HG03520 (cell line): ENCODE measurements around the gene KLHDC10.
"Not testable (repeated sequence)": the region's sequence is repeated elsewhere in the genome, so short reads cannot be mapped to it uniquely, and the experiment has no call there.

ENCODE experiments used
- ATAC-seq: cut with Tn5 transposase; IDR thresholded peaks from one replicate; pipeline ENCODE4 v1.9.1; 2021; ENCODE audit warnings: mild to moderate bottlenecking, moderate library complexity; ENCODE audit not compliant: unreplicated experiment

The KLHDC10 gene

DNA sequence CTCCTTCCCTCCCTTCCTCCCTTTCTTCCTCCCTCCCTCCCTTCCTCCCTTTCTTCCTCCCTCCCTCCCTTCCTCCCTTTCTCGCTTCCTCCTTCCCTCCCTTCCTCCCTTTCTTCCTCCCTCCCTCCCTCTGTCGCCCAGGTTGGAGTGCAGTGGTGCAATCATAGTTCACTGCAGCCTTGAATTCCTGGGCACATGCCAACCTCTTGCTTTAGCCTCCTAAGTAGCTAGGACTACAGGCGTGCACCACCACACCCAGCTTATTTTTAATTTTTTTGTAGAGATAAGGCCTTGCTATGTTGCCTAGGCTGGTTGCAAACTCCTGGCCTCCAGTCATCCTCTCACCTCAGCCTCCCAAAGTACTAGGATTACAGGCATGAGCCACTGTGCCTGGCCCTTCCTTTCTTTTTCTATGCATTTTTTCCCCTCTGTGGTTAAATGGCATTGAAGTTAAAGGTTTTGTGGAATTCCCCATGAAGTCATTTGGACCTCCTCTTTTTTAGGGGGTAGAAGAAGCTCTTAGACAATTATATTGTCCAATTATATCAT lies 9.6 kb downstream of the KLHDC10 start:
- ATAC-seq: no peak

DNA sequence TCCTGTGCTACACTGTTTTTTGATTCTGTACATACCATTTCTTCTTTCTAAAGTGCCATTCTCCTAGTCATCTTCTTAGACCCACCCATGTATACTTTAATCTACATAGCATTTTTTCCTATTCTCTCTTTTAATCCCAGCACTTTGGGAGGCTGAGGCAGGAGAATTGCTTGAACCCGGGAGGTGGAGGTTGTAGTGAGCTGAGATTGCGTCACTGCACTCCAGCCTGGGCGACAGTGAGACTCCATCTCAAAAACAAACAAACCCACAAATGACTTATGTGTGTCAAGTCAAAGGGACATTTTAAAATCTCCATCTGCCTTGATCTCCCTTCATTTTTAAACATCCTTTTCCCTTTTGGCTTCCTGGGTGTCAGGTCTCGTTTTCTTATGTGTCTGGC lies 13.2 kb downstream of the KLHDC10 start:
- not testable (repeated sequence) for ATAC-seq

DNA sequence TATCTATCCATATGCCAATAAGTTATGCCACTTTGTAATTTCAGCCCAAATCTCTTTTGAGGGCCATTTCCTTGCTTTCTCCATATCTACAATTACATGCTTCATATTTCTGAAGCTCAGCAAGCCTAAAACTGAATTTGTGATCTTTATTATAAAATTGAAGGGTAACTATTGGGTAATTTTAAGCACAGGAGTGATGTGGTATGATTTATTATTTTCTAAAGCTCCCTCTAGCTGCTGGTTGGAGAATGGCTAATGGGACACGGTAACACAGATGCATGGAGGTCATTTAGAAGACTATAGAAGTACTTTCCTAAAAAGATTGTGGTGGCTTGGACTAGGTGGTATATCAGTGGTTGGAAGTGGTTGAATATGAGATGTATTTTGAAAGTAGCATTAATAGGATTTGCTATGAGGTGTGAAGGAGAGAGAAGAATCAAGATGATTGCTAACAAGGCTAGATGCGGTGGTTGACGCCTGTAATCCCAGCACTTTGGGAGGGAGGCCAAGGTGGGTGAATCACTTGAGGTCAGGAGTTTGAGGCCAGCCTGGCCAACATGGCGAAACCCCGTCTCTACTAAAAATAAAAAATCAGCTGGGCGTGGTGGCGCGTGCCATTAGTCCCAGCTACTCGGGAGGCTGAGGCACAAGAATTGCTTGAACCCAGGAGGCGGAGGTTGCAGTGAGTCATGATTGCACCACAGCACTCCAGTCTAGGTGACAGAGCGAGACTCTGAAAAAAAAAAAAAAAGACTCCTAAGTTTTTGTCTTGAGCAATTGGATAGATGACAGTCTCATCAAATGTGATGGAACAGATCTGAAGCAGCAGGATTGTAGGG lies 13.9 kb downstream of the KLHDC10 start:
- no peak for ATAC-seq

DNA sequence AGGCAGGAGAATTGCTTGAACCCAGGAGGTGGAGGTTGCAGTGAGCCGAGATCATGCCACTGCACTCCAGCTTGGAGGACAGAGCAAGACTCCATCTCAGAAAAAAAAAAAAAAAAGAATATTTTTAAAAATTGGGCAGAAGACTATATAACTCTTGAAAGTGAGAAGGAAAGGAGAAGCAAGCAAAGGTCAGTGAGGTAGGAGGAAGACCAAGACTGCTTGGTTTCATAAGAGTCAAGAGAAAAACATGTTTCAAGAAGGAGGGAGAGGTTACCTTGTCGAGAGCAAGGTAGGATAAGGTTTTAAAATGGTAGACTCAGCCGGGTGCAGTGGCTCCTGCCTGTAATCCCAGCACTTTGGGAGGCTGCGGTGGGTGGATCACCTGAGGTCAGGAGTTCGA lies 14.9 kb downstream of the KLHDC10 start:
- ATAC-seq: not testable (repeated sequence)

DNA sequence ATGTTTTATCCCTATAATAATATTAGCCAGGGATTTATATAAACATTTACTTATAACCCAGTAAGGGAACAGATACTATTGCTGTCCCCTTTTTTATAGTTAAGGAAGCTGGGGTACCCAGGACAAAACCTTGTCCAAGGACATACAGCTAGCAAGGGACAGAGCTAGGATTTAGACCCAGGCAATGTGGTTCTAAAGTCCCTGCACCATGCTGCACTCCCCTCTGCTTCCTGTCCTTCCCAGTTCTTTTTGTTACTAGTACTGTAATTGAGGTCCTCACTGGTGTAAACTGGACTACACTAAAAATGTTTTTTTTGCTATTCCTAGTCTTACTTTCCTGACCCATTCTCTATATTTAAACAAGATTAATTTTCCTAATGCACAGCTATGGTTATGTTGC lies 16.6 kb downstream of the KLHDC10 start:
- ATAC-seq: no peak

DNA sequence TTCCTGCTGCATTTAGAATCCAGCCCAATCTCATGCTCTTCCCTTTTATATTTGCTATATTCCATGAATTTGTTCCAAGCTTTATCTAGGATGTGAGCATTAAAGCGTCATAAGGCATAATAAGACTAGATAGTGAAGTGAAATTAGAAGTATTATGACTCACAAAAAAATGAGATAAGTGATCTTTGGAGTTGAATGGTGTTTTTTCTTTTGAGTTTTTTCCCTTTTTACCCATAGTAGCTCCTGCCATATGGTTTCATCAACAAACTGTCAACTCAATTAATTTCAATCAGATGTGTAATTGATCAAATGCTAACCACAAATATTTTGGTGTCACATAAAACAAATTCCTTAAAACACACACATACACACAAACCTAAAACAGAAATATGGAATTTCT lies 17.0 kb downstream of the KLHDC10 start:
- no peak for ATAC-seq

DNA sequence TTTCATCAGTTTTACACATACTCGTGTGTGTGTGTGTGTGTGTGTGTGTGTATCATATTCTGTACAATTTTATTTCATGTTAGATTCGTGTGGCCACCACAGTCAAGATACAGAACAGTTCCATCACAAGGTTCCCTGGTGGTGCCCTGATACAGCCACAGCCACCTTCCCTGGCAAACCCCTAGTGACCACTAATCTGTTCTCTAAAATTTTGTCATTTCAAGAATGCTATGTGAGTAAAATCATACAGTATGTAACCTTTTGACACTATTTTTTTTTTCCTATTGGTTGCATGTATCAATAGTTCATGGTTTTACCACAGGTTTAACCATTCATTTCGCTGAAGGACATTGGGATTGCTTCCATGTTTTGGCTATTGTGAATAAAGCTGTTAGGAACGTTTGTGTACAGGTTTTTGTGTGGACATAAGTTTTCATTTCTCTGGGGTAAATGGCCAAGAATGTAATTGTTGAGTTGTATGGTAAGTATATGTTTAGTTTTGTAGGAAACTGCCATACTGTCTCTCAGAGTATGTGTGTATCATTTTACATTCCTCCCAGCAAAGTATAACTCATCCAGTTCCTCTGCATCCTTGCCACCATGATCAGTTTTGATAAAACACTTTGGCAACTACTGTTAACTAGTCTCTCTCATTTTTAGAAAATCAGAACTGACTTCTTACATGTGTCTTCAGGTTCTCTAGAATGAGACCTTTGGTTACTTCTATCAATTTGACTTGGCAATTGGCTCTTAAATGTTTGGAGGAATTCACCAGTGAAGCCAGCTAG lies 20.6 kb downstream of the KLHDC10 start:
- ATAC-seq: peak; percentile 60

DNA sequence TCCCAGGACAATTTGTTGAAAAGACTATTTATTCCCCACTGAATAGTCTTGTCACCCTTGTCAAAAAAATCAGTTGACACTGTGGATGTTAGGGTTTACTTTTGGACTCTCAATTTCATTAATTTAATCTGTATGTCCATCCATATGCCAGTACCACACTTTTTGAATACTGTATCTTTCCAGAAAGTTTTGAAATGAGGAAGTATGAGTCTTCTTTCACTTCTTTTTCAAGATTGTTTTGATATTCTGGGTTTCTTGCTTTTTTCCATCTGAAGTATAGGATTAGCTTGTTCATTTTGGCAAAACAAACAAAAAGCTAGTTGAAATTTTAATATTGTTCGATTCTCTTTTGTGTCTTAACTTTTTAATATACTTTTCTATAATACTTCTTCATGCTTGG lies 21.7 kb downstream of the KLHDC10 start:
- no peak for ATAC-seq

DNA sequence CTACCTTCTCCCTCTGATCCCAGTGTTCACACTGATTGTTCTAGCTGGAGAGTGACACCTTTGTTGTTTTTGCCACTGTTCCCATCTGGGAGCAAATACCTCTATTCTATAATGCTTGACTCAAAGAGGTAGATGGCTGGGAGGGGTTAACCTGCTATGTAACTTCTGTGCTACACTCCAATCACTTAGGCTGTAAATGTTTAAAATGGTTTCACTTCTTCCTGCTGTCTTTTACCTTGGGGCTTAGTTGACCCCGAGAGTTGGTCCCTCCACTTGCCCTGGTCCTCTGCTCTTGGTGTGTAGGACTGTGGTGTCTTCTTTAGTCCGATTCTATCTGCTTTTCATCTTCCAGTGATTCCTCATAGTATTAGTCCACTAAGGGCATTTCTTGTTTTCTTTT lies 22.3 kb downstream of the KLHDC10 start:
- ATAC-seq: no peak

DNA sequence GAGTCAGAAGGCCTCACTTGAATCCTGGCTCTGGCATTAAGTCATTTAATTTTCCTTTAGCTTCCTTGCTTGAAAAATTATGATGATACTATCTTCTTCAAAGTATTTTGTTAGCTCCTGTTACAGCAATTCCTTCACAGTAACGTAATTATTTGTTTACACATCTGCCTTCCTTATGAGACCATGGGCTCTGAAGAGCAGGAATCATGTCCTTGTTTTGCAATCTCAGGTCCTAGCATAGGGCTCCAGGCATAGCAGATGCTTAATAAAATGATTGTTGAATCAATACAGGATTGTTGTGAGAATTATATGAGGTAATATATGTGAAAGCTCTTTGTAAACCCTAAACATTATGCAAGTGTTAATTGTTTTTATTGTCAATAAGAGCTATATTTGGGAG lies 25.5 kb downstream of the KLHDC10 start:
- ATAC-seq: no peak

DNA sequence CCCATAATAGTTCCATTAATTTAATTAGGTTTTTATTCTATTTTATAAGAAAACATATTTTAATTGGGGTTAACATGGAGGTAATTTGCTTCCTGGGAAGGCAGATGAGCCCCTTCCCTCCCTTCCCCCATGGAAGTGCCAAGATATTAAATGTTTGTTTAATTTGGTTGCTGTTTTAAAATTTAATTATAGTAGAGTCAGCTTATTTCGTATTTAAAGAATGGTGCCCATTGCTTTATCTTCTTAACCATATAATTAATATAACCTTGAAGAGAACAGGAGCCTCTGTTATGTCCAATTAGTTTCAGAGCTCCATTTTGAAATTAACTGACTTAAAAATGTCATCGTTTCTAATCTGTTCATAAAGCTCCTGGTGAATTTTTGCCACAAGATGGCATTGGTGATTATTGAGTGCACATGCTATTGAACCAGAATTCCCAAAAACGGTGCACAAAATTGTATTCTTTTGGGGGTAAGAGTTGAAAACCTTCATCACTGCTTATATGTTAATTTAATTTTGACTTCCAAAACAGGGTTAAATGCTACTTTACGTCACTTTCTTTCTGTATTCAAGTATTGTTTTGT lies 26.0 kb downstream of the KLHDC10 start:
- no peak for ATAC-seq

DNA sequence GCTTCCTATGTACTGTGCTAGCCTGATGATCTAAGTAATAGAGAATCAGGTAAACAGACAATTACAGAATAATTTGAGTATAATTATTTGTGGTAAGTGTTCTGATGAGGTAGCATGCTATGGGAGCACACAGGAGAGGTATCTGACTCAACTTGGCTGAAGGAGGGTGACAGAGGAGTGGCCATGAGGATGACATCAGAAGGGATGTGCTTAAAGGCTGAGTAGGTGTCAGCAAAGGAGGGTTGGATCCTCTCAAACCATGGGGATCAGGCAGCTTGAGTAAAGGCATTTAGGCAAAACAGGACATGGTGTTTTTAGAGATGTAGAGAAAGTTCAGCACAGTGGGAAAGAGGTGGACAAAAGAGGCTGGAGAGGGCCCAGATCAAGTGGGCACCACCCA lies 29.0 kb downstream of the KLHDC10 start:
- no peak for ATAC-seq

DNA sequence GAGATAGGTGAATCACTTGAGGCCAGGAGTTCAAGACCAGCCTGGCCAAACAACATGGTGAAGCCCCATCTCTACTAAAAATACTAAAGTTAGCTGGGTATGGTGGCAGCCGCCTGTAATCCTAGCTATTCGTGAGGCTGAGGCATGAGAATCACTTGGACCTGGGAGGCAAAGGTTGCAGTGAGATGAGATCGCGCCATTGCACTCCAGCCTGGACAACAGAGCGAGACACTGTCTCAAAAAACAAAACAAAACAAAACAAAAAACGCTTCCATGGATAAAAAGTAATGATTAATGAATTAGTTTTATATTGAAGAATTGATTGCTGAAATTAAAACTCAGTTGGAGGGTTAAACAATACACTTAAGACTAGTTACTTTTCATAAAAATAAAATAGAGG lies 32.3 kb downstream of the KLHDC10 start:
- no peak for ATAC-seq

DNA sequence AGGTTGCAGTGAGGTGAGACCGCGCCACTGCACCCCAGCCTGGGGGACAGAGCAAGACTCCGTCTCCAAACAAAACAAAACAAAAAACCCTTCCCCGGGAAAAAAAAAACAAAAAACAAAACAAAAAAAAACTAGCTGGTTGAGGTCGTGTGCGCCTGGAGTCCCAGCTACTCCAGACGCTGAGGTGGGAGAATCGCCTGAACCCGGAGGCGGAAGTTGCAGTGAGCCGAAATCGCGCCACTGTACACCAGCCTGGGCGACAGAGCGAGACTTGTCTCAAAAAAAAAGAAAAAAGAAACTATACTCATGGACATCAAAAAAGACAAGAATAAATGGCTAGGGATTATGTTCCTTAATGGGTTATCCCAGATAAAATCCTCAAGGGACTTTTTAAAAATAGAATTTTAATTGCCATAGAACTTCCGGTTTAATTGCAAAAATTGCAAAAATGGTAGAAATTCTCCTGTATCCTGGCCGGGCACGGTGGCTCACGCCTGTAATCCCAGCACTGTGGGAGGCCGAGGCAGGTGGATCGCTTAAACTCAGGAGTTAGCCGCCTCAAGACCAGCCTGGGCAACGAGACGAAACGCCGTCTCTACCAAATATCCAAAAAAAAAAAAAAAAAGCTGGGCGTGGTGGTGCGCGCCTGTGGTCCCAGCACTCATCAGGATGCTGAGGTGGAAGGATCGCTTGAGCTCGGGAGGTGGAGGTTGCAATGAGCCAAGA lies 37.8 kb downstream of the KLHDC10 start:
- no peak for ATAC-seq

DNA sequence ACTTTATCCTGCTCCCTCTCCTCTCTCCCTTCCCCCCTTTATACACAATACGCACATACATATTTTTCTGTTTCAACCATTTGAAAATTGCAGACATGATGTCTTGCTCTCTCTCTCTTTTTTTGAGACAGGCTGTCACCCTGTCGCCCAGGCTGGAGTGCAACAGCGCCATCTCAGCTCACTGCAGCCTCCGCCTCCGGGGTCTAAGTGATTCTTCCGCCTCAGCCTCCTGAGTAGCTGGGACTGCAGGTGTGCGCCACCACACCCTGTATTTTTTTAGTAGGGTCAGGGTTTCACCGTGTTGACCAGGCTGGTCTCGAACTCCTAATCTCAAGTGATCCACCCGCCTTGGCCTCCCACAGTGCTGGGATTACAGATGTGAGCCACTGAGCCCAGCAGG lies 38.5 kb downstream of the KLHDC10 start:
- ATAC-seq: no peak

DNA sequence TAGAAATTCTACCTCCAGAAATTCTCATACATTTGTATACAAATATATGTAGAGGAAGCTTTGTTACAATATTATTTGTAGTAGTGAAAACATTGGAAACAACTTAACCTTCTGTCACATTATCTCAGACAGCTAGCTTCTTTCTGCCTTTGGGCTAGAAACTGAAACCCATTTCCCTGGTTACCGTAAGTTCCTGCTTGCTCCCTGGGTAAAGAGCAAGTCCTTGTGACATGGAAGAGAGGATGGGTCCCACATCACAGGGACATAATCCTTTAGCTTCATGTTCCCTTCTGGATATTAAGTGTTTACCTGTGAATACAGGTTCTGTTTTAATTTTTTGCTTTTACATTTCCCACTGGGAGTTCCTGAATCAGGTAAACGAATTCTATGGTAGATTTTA lies 41.8 kb downstream of the KLHDC10 start:
- ATAC-seq: no peak

DNA sequence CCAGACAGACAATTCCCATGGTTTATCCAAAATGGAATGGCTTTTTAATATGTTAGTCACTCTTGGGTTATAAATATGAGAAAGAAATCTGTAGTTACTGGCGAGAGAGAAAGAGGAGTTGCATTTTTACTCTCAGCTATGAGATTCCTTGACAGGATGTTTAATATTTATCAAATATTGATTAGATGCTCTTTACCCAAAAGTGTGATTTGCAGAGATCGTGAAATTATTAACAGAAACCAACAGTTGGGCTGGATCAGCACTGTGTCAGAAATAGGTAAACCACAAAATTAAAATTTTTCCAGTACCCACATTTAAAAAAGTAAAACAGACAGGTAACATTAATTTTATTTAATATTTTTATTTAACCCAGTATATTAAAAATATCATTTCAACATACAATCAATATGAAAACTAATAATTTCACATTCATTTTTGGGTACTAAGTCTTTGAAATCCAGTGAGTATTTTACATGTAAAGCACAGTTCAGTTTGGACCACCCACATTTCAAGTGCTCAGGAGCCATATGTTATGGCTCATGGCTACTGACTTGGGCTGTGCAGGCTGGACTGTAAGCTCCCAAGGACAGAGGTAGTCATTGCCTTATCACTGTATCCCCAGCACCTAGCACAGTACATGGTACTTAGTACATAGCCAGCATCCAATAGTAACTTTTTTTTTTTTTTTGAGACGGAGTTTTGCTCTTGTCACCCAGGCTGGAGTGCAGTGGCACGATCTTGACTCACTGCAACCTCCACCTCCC lies 42.5 kb downstream of the KLHDC10 start:
- ATAC-seq: no peak

DNA sequence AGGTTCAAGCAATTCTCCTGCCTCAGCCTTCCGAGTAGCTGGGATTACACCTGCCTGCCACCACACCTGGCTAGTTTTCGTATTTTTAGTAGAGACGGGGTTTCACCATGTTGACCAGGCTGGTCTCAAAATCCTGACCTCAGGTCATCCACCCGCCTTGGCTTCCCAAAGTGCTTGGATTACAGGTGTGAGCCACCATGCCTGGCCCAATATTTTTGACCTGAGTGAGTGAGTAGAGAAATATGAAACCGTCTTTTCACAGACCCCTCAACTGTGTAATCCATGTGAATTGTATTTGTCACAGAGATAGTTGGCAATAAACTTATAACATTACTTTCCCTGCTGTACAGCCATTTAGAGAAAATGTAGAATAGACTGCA lies 43.1 kb downstream of the KLHDC10 start:
- not testable (repeated sequence) for ATAC-seq

DNA sequence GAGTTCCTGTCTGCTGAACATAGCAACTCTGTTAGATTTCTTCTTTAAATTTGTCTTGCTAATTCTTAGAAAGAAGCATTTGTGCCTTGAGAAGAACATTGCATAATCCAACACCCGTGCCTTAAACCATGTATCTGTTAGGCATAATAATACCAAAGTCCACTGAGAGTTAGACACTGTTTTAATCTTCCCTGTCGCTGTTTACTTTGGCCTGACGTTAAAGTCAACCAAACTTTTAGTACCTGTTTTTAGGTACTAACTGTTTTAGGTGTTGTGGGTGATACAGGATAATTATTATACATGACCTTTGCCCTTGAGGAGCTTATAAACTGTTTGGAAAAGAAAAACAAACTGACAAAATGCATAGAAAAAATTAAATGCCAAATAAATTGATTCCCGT lies 43.6 kb downstream of the KLHDC10 start:
- no peak for ATAC-seq

DNA sequence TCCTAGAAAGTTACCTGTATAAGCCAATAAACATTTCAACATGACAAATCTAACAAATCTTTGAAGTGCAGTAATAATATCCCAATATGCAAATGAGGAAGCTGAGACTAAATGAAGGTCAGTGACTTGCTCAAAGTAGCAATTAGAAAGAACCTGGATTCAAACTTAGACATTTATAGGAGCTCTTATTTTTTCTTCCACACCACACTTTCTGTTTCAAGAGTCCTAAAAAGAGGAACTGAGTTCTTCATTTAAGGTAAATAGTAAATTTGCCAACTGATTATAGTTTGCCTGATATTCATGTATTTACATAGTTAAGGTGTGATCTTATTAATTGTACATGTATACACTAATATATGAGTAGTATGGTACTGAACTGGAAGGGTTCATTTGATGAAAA lies 44.0 kb downstream of the KLHDC10 start:
- no peak for ATAC-seq
